LNCaP clone FGC (cell line): ENCODE measurements around the gene CENPF.
"Not testable (repeated sequence)": the region's sequence is repeated elsewhere in the genome, so short reads cannot be mapped to it uniquely, and the experiment has no call there.

Experiments used
- DNase-seq: peaks from one replicate; pipeline ENCODE4 v3.0.0-alpha.2; 2011; ENCODE audit warnings: low read depth
- H3K4me3 ChIP-seq: 2 replicates; pipeline ENCODE4 v1.5.1; 2011; ENCODE audit warnings: mild to moderate bottlenecking, low read depth, low read length, control low read depth
- TF ChIP-seq, protein P1 (sequence below): IDR thresholded peaks from 2 replicates; pipeline ENCODE4 v1.5.1; 2012; ENCODE audit warnings: mild to moderate bottlenecking; ENCODE audit not compliant: control insufficient read depth, insufficient read depth; ENCODE audit errors: extremely low read depth

Gene CENPF

DNA sequence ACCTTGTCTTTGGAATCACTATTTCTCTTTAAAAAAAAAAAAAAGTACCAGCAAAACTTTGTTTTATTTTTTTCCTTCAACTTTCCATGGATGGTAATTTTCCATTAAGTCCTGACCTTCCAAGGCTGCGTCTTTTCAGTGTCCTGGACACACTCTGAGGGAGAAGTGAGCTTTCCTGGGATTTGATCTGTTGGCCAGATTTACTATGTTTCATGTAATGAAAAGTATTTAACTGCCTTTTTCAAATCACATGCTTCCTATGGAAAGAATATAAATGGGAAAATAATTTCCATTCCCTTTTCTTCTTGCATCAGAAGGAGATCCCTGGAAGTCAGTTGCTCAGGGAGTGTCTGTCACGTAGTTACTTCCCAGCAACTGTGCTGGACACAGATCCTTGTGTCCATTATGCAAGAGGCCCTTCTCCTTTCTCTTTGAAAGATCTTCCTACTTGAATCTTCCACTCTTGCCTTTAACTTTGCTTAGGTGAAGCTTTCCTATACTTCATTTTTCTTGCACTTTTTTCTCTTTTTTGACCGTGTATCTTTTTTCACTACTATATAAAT is 59.3 kb downstream of the CENPF start:
- TF ChIP-seq, protein P1, sequence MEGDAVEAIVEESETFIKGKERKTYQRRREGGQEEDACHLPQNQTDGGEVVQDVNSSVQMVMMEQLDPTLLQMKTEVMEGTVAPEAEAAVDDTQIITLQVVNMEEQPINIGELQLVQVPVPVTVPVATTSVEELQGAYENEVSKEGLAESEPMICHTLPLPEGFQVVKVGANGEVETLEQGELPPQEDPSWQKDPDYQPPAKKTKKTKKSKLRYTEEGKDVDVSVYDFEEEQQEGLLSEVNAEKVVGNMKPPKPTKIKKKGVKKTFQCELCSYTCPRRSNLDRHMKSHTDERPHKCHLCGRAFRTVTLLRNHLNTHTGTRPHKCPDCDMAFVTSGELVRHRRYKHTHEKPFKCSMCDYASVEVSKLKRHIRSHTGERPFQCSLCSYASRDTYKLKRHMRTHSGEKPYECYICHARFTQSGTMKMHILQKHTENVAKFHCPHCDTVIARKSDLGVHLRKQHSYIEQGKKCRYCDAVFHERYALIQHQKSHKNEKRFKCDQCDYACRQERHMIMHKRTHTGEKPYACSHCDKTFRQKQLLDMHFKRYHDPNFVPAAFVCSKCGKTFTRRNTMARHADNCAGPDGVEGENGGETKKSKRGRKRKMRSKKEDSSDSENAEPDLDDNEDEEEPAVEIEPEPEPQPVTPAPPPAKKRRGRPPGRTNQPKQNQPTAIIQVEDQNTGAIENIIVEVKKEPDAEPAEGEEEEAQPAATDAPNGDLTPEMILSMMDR: no peak
- DNase-seq: no peak
- H3K4me3 ChIP-seq: no peak overlapping the region

DNA sequence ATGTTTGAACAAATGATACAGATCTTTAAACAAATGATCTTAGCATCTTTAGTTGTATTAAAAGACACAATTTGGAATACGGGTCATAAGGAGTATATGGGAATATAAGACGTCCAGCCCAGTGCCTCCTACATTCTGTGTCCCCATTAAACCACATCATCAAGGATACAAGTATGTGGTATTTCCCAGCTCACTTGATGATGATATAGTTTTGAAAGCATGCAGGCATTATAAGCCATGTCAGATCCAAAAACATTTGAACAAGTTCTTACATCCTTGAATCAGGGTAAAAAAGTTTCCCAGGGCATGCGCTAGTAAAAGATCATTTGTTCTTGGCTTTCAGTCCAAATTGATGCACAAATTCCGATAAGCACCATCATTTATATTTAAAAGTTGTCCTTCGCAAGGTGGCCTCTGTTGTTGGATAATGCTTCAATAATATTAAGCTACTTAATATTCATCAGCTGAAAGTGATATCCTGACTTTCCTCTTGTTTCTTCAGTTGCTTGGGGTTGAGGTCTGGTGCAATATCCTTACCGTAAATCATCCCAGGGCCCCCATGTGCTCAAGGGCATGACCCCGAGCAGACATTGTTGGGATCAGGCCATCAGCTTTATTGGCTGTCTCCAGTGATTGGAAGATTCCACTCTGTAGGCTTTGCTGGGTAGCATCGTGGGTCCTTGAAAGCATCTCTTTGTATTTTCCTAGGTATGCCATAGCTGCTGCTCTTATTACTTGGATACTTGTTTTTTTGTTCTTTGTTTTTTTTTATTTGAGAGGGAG is 61.8 kb downstream of the CENPF start:
- no peak for DNase-seq
- TF ChIP-seq, protein P1: no peak
- H3K4me3 ChIP-seq: no peak overlapping the region

DNA sequence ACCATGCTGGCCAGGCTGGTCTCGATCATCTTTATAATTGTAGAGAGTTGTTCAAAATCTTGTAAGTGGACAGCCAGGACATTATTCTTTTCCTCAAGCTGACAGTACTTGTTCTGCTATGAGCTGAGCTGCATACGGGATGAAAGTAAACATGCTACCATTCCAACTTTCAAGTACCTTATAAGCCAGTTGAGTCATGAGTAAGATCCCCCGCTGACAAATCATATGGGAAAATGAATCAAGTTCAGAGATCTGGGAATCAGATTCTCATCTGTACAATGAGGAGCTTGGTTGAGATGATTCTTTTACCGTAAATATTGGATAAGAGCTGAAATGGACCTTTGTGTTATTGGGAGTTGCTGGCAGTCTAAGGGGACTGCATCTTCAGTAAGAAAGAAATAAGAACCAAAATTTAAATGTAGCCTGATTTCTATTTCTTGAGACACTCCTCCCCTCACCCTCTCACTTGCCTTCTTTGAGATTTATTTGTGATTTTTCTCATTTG is 62.7 kb downstream of the CENPF start:
- DNase-seq: no peak
- no peak overlapping the region for H3K4me3 ChIP-seq
- TF ChIP-seq, protein P1: no peak

DNA sequence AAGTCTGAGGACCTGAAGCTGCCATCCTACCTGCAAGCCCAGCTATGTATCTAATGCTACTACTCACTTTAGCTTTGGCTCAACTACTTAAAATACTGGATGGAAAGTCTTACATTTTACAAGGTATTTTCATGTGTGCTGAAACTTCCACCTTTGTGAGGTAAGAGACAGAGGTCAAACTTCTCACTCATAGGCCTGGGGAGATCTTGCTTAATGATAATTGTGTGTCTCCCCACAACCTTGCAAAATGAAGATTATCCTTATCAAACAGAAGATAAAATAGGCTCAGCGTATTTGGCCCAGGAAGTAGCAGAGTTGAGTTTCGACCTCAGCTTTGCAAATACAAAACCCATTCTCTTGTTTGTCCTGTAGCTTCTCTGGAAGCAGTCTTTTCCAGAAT is 63.7 kb downstream of the CENPF start:
- DNase-seq: no peak
- H3K4me3 ChIP-seq: no peak overlapping the region
- TF ChIP-seq, protein P1: no peak

DNA sequence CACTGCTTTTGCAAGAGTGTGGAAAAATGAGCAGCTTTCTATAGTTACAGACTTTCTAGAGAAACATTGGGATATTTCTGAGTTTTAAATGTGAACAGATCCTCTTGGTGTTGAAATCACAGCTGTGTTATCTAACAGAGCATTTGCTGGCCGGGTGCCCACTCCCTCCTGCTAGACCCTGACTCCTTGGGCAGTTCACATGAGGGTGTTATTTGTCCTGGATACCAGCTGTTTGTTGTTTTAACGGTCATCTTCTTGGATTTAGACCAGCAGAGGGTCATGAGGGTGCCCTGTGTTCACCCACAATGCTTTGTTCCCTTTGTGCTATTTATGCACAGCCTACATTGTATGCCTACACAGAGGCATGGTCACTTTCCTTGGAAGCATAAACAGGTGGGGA is 67.1 kb downstream of the CENPF start:
- H3K4me3 ChIP-seq: no peak overlapping the region
- no peak for DNase-seq
- TF ChIP-seq, protein P1: no peak

DNA sequence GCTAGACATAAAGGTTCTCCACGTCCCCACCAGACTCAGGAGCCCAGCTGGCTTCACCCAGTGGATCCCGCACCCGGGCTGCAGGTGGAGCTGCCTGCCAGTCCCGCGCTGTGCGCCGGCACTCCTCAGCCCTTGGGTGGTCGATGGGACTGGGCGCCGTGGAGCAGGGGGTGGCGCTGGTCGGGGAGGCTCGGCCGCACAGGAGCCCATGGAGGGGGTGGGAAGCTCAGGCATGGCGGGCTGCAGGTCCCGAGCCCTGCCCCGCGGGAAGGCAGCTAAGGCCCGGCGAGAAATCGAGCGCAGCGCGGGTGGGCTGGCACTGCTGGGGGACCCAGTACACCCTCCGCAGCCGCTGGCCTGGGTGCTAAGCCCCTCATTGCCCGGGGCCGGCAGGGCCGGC is 70.0 kb downstream of the CENPF start:
- H3K4me3 ChIP-seq, DNase-seq: not testable (repeated sequence)

DNA sequence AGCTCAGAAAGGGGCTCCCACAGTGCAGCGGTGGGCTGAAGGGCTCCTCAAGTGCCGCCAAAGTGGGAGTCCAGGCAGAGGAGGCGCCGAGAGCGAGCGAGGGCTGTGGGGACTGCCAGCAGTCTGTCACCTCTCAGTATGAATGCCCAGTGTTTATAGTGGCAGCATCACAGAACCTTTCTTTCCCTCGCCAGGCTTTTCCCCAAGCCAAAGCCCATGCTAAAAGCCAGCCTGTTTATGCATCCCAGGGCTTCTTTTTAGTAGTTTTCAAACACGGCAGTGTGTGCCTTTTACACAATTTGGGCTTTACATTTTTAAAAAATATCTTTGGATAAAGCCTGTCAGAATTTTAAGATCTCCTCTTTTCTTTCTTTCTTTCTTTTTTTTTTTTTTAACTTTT is 70.6 kb downstream of the CENPF start:
- DNase-seq: no peak
- TF ChIP-seq, protein P1: no peak
- H3K4me3 ChIP-seq: no peak overlapping the region

DNA sequence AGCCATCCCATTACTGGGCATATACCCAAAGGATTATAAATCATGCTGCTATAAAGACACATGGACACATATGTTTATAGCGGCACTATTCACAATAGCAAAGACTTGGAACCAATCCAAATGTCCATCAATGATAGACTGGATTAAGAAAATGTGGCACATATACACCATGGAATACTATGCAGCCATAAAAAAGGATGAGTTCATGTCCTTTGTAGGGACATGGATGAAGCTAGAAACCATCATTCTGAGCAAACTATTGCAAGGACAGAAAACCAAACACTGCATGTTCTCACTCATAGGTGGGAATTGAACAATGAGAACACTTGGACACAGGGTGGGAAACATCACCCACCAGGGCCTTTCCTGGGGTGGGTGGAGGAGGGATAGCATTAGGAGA is 72.5 kb downstream of the CENPF start:
- DNase-seq, H3K4me3 ChIP-seq: not testable (repeated sequence)
